ENCODE results near the gene CCDC197.

CCDC197 gene

GRCh38 chr14:93960108-93960475 is 37.0 kb upstream of the CCDC197 start:
- no peaks in the 10 kb centered on the region for H4K20me1 ChIP-seq (ENCODE audit: insufficient read depth, low read length, poor library complexity, severe bottlenecking)
- TF ChIP-seq EZH2phosphoT487 (IDR thresholded peaks at IDR 0.05; ENCODE audit: borderline replicate concordance) (no peak), CTCF (conservative IDR thresholded peaks at IDR 0.05; ENCODE audit: low read length) (no peak)
- H3K9me2 ChIP-seq (replicated peaks; ENCODE audit: low read depth, low read length) = no peaks in the 10 kb centered on the region
- H3K9me3 ChIP-seq (ENCODE audit: insufficient read depth, low read depth, low read length) = no peaks in the 10 kb centered on the region
- H3K4me3 ChIP-seq (ENCODE audit: low read length, poor library complexity, severe bottlenecking) = no peak overlapping the region
- H2AFZ ChIP-seq (ENCODE audit: low read length) = no peak overlapping the region
- no peaks in the 10 kb centered on the region for H3K79me2 ChIP-seq (ENCODE audit: insufficient read depth, low read length)
- H3K36me3 ChIP-seq (ENCODE audit: insufficient read depth, low read length) = no peaks in the 10 kb centered on the region
- peaks cover 66% of the 10 kb centered on the region for H3K4me1 ChIP-seq (ENCODE audit: insufficient read depth, low read length, poor library complexity, severe bottlenecking)
- H3K9ac ChIP-seq (ENCODE audit: low read depth, low read length, poor library complexity, severe bottlenecking) = no peak overlapping the region
- no peaks in the 10 kb centered on the region for H3K27me3 ChIP-seq (ENCODE audit: insufficient read depth, low read length, poor library complexity, severe bottlenecking)
- peak overlapping the region; percentile 84 for H3K4me2 ChIP-seq (ENCODE audit: low read depth, low read length, poor library complexity, severe bottlenecking)
- no peaks in the 10 kb centered on the region for H3F3A ChIP-seq (ENCODE audit: low read depth)

GRCh38 chr14:93960774-93961438 is 36.2 kb upstream of the CCDC197 start:
- Histone ChIP-seq H3K4me1 (ENCODE audit: insufficient read depth, low read length, poor library complexity, severe bottlenecking) (peaks cover 57% of the 10 kb centered on the region), H2AFZ (ENCODE audit: low read length) (no peak overlapping the region)

GRCh38 chr14:93961620-93962019 is 35.5 kb upstream of the CCDC197 start:
- Histone ChIP-seq H4K20me1 (ENCODE audit: insufficient read depth, low read length, poor library complexity, severe bottlenecking) (no peaks in the 10 kb centered on the region), H3F3A (ENCODE audit: low read depth) (no peaks in the 10 kb centered on the region), H3K4me2 (ENCODE audit: low read depth, low read length, poor library complexity, severe bottlenecking) (no peak overlapping the region), H2AFZ (ENCODE audit: low read length) (no peak overlapping the region), H3K4me1 (ENCODE audit: insufficient read depth, low read length, poor library complexity, severe bottlenecking) (peaks cover 50% of the 10 kb centered on the region), H3K27me3 (ENCODE audit: insufficient read depth, low read length, poor library complexity, severe bottlenecking) (no peaks in the 10 kb centered on the region), H3K36me3 (ENCODE audit: insufficient read depth, low read length) (no peaks in the 10 kb centered on the region), H3K79me2 (ENCODE audit: insufficient read depth, low read length) (no peaks in the 10 kb centered on the region), H3K9me3 (ENCODE audit: insufficient read depth, low read depth, low read length) (no peaks in the 10 kb centered on the region), H3K9me2 (replicated peaks; ENCODE audit: low read depth, low read length) (no peaks in the 10 kb centered on the region), H3K4me3 (ENCODE audit: low read length, poor library complexity, severe bottlenecking) (no peak overlapping the region), H3K9ac (ENCODE audit: low read depth, low read length, poor library complexity, severe bottlenecking) (no peak overlapping the region)
- no peak for TF ChIP-seq CTCF (conservative IDR thresholded peaks at IDR 0.05; ENCODE audit: low read length)
- no peak for TF ChIP-seq EZH2phosphoT487 (IDR thresholded peaks at IDR 0.05; ENCODE audit: borderline replicate concordance)

More at GRCh38 chr14:93960774-93961438, 36.2 kb upstream of the CCDC197 start:
- H3K27me3 ChIP-seq (ENCODE audit: insufficient read depth, low read length, poor library complexity, severe bottlenecking) = no peaks in the 10 kb centered on the region
- H3K79me2 ChIP-seq (ENCODE audit: insufficient read depth, low read length) = no peaks in the 10 kb centered on the region
- H3F3A ChIP-seq (ENCODE audit: low read depth) = no peaks in the 10 kb centered on the region
- H3K4me2 ChIP-seq (ENCODE audit: low read depth, low read length, poor library complexity, severe bottlenecking) = no peak overlapping the region
- no peaks in the 10 kb centered on the region for H3K9me3 ChIP-seq (ENCODE audit: insufficient read depth, low read depth, low read length)
- no peaks in the 10 kb centered on the region for H3K36me3 ChIP-seq (ENCODE audit: insufficient read depth, low read length)
- TF ChIP-seq CTCF (conservative IDR thresholded peaks at IDR 0.05; ENCODE audit: low read length) (no peak), EZH2phosphoT487 (IDR thresholded peaks at IDR 0.05; ENCODE audit: borderline replicate concordance) (no peak)
- no peaks in the 10 kb centered on the region for H4K20me1 ChIP-seq (ENCODE audit: insufficient read depth, low read length, poor library complexity, severe bottlenecking)
- no peak overlapping the region for H3K4me3 ChIP-seq (ENCODE audit: low read length, poor library complexity, severe bottlenecking)
- H3K9me2 ChIP-seq (replicated peaks; ENCODE audit: low read depth, low read length) = no peaks in the 10 kb centered on the region
- no peak overlapping the region for H3K9ac ChIP-seq (ENCODE audit: low read depth, low read length, poor library complexity, severe bottlenecking)

Data from Loucy (cell line).